ENCODE data around the gene RPS21. TPM values are rescaled to one million over a fixed set of nuclear protein-coding genes. Genes with fewer than 3 reads are reported as not detected.

RPS21 gene
- total RNA-seq, 1 donor from 2014 or later, result 1,089 TPM

DNA sequence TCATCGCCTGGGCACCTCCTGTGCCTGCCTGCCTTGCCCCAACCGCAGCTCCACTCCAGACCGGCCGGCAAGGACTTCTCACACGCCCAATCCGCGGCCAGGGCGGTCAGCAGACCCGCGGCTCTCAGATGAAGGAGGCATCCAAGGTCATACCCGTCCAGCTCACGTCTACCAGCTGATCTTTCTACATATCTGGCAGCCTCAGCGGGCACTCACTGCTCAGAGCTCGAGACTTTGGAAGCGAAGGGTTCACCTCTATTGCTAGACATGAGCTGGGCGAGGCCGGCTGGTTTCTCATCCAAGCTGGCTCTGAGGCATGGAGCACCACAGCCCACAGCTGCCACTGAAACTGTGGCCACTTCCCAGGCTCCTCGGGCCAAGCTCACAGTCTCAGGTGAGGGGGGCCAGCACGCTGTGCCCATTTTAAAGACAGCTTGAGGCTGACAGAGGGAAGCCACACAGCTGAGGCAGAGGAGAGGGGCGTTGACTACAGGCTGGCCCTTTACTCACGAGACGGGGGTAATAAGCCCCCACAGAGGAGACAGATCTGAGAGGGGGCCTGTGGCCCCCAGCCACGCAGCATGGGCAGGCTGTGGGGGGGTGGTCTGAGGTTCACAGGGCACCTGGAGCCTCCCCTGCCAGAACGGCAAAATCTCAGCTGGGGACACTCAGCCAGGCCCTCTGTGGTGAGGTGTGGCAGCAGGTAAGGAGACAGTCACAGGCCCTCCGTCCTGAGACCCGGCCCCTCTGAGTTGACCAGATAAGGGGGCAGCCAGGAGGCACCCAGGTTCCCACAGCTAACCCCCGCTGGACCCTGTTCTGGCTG is 21.8 kb upstream of the RPS21 start:
- Mint-ChIP-seq H3K4me3 (peak overlapping the region; percentile 75), H3K27ac (peak overlapping the region; percentile 94), H3K9me3 (no peaks in the 10 kb centered on the region), H3K4me1 (peaks cover 62% of the 10 kb centered on the region), H3K27me3 (ENCODE audit: low read depth) (no peaks in the 10 kb centered on the region), H3K36me3 (no peaks in the 10 kb centered on the region)
- no peak for DNase-seq (ENCODE audit: low spot score in 2 of 2, unreplicated experiment in 2 of 2)
- TF ChIP-seq, protein P1, sequence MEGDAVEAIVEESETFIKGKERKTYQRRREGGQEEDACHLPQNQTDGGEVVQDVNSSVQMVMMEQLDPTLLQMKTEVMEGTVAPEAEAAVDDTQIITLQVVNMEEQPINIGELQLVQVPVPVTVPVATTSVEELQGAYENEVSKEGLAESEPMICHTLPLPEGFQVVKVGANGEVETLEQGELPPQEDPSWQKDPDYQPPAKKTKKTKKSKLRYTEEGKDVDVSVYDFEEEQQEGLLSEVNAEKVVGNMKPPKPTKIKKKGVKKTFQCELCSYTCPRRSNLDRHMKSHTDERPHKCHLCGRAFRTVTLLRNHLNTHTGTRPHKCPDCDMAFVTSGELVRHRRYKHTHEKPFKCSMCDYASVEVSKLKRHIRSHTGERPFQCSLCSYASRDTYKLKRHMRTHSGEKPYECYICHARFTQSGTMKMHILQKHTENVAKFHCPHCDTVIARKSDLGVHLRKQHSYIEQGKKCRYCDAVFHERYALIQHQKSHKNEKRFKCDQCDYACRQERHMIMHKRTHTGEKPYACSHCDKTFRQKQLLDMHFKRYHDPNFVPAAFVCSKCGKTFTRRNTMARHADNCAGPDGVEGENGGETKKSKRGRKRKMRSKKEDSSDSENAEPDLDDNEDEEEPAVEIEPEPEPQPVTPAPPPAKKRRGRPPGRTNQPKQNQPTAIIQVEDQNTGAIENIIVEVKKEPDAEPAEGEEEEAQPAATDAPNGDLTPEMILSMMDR (IDR thresholded peaks at IDR 0.05; ENCODE audit: unreplicated experiment), result no peak

DNA sequence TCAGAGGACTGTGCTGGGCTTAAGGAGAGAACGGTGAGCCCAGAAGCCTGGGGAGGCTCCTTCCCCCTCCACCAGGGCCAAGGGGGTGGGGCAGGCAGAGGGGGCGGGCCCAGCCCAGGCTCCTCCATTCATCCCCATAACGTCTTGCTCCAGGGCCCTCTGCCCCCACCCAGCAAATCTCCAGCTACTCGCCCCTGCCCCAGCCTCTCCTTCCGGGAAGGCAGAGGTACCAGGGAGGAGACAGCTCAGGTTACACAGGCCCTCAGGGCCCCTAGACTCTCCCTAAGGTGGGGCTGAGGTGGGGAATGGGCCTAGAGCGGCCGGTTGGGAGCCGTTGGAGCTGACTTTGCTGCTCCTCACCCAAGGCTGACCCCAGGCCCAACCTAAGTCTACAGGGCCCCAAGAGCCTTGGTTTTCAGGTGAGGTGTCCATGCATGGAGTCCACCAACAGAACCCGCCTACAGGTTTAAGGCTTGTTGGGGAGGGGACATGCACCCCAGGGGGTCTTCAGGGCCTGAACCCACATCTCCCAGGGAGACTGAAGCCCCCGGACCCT is 21.0 kb upstream of the RPS21 start:
- H3K4me1 Mint-ChIP-seq, result peaks cover 63% of the 10 kb centered on the region

DNA sequence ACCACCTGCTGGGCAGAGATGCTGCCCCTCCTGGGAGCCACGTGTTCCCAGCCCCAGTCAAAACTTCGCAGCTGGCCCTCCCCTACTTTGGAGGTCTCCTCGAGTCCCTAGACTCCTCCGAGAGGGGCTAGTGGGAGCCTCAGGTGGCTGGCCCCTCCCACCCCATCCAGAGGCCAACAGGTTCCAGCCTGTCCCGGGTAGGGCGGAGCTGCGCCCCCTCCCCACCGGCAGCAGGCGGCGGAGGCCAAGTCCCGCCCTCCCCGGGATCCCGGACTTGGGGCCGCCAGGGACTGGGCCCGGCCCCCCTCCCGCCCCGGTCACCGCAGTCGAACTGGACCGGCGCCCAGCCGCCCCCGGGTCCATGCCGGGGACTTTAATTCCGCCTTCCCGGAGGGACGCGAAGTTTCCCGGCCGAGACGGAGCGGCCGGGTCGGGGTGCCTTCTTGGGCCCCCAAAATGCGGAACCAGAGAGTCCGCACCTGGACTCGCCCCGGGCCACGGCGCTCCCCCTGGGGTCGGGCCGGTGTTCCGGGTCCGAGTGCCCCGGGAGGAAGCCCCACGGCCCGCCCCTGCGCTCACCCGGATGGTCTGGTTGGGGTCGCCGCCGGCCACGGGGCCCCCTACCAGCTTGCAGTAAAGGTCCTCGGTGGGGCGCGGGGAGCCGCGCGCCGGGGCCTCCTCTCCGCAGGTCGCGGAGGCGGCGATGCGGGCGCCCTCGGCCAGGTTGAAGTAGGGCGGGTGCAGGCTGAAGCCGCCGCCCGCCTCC is 20.4 kb upstream of the RPS21 start:
- H3K27ac Mint-ChIP-seq, result peak overlapping the region; percentile 94
- no peaks in the 10 kb centered on the region for H3K27me3 Mint-ChIP-seq (ENCODE audit: low read depth)
- peak in 1 of 2 experiments; percentile 66 for DNase-seq (ENCODE audit: low spot score in 2 of 2, unreplicated experiment in 2 of 2)
- H3K4me1 Mint-ChIP-seq, result peaks cover 59% of the 10 kb centered on the region
- H3K9me3 Mint-ChIP-seq, result no peaks in the 10 kb centered on the region
- H3K4me3 Mint-ChIP-seq, result peak overlapping the region; percentile 75
- TF ChIP-seq, protein P1 (IDR thresholded peaks at IDR 0.05; ENCODE audit: unreplicated experiment), result no peak
- no peaks in the 10 kb centered on the region for H3K36me3 Mint-ChIP-seq

More for the DNA sequence above, 21.0 kb upstream of the RPS21 start:
- no peak for DNase-seq (ENCODE audit: low spot score in 2 of 2, unreplicated experiment in 2 of 2)
- TF ChIP-seq, protein P1 (IDR thresholded peaks at IDR 0.05; ENCODE audit: unreplicated experiment), result no peak
- Mint-ChIP-seq H3K9me3 (no peaks in the 10 kb centered on the region), H3K4me3 (peak overlapping the region; percentile 75), H3K27ac (peak overlapping the region; percentile 94), H3K27me3 (ENCODE audit: low read depth) (no peaks in the 10 kb centered on the region), H3K36me3 (no peaks in the 10 kb centered on the region)

- Mint-ChIP-seq H3K36me3 (no peaks in the 10 kb centered on the region), H3K27ac (peak within 1 kb of the TSS; percentile 94), H3K27me3 (ENCODE audit: low read depth) (no peaks in the 10 kb centered on the region), H3K4me3 (peak within 1 kb of the TSS; percentile 75), H3K9me3 (no peaks in the 10 kb centered on the region), H3K4me1 (peaks cover 53% of the 10 kb centered on the region)
- TF ChIP-seq, protein P1 (IDR thresholded peaks at IDR 0.05; ENCODE audit: unreplicated experiment), result no peak
- DNase-seq (ENCODE audit: low spot score in 2 of 2, unreplicated experiment in 2 of 2), result peak in 1 of 2 experiments; percentile 71
Observed at GRCh38 chr20:62367136-62367632, 19.7 kb upstream of the RPS21 start, which contains the start of gene LAMA5. Gene LAMA5, minus strand, starts transcription at chr20:62367312. Its CDS starts 67 bp downstream, at chr20:62367245.

DNA sequence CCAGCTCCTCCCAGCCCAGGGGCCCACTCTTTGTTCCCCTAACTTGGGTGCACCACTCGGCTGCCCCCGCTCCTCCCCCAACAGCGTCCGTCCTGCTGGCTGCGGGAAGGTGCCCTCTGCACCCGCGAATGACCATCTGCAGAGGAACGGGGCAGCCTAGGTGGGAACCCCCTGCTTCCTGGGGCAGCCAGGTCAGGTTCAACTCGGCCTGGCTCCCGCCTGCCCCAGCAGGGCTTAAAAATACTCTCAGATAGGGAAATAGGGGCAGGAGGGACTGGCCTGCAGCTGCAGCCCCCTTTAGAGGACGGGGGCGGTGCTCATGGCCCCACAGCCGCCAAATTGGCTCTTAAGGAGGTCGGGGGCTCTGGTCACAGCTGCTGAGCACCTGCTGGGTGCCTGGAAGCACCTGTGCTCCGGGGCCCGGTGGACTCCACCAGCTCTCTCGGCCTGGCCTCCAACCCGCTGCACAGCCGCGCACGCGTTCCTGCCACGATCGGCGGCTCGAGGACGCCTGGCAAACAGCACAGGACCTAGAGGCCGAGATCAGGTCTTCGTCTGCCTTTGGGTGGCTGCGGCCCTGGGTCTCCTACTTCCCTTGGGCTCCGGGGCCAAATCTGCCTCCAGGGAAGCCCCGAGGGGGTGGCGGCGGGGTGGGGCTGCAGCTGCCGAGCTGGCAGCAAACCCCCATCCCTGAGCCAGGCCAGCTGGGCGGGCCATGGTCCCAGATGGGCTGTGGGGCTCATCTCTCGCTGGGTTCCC is 19.1 kb upstream of the RPS21 start:
- TF ChIP-seq, protein P1 (IDR thresholded peaks at IDR 0.05; ENCODE audit: unreplicated experiment), result no peak
- no peaks in the 10 kb centered on the region for H3K27me3 Mint-ChIP-seq (ENCODE audit: low read depth)
- peaks cover 47% of the 10 kb centered on the region for H3K4me1 Mint-ChIP-seq
- H3K9me3 Mint-ChIP-seq, result no peaks in the 10 kb centered on the region
- H3K36me3 Mint-ChIP-seq, result no peaks in the 10 kb centered on the region
- H3K4me3 Mint-ChIP-seq, result peak overlapping the region; percentile 63
- peak in 1 of 2 experiments; percentile 63 for DNase-seq (ENCODE audit: low spot score in 2 of 2, unreplicated experiment in 2 of 2)
- peak overlapping the region; percentile 73 for H3K27ac Mint-ChIP-seq

Measured in mesothelial cell of epicardium (in vitro differentiated cells).